HG03565 (cell line): ENCODE data around the gene CELA1.

Source experiments
- ATAC-seq: cut with Tn5 transposase; IDR thresholded peaks from one replicate; pipeline ENCODE4 v1.9.1; 2021; ENCODE audit warnings: mild to moderate bottlenecking, moderate library complexity; ENCODE audit not compliant: unreplicated experiment

CELA1 gene

DNA sequence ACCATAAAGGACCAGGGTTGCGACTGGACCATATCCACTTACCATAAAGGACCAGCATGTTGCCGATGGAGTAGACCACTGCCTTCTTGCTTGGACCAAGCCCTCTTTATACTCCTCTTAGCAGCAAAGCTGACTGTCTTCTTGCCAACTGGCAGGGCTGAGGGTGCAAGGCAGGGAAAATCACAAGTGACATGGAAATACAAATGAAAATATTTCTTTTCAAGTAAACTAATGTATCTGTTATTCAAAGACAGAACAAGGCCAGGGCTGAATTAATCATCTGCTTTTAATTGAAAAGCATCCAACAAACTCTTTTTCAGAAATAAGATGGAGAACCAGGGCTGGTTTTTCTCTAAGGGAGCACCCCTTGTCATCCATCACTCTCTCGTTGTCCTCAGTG lies at the start of gene CELA1:
CELA1 (minus strand) TSS at position 99 of the 400 bp plus-strand sequence; CDS start at position 58, 41 bp downstream.
- no peak for ATAC-seq

- ATAC-seq: peak; percentile 38
Measured at GRCh38 chr12:51395283-51396230, 49.1 kb upstream of the CELA1 start.

DNA sequence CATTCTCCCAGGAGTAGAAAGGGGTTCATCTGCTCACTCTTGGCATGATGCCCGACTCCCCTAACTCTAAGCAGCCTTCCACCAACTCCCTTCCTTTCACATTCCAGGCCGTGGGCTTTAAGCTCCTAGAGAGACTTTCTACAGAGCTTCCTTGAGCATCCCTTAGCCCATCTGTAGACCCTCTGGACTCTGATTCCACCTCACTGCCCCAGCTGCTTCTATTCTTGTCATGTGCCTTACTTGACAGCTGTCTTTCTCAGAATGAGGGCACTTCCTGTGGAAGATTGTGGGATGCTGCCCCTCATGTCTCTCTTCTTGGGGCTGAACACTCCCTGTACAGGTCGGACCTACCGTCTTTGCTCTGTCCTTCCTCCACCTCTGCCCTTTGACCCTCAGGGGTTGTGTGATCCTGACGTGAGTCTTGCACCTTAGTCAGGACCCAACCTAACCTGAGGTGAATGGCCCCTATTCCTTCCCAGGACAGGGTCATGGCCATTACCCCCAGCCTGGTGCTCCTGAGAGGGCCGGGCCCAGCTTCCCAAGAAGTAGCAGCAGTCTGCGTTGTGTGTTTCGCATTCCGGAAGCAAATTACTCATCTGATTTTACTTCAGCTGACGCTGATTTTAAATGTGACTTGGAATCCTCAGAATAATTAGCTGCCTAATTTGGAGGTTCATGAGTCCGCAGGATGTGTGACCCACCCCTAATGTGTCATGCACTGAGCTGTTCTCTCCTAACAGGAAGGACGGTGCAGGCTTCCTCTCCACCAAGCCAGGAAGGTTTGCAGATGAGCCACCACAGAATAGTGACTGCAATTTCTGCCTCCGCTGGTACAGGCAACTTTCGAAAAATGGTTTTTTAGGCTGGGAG lies 47.4 kb upstream of the CELA1 start:
- no peak for ATAC-seq

DNA sequence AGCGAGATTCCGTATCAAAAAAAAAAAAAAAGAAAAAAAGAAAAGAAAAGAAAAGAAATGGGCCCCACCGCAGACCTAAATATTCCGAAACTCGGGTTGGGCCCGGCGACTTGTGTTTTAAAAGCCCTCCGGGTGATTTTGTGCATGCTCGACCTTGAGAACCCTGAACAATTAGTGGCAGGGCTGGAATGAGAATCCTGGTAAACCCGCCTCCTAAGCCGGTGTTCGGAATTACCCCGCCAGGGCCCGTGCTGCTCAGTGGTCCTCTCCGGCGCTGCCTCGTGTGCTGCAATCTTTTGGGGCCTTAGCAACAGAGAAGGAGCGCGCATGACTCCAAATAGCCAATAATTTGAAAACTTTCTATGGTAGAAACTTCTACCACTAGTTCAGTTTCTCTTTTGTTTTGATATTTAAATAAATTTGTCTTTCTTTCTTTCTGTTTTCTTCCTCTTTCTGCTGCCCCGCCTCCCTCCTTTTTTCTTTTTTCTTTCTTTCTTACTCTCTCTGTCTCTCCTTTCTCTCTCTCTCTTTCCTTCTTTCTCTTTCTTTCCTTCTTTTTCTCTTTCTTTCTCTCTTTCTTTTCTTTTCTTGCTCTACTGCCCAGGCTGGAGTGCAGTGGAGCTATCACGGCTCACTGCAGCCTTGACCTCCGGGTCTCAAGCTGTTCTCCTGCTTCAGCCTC lies 46.2 kb upstream of the CELA1 start:
- peak; percentile 28 for ATAC-seq

DNA sequence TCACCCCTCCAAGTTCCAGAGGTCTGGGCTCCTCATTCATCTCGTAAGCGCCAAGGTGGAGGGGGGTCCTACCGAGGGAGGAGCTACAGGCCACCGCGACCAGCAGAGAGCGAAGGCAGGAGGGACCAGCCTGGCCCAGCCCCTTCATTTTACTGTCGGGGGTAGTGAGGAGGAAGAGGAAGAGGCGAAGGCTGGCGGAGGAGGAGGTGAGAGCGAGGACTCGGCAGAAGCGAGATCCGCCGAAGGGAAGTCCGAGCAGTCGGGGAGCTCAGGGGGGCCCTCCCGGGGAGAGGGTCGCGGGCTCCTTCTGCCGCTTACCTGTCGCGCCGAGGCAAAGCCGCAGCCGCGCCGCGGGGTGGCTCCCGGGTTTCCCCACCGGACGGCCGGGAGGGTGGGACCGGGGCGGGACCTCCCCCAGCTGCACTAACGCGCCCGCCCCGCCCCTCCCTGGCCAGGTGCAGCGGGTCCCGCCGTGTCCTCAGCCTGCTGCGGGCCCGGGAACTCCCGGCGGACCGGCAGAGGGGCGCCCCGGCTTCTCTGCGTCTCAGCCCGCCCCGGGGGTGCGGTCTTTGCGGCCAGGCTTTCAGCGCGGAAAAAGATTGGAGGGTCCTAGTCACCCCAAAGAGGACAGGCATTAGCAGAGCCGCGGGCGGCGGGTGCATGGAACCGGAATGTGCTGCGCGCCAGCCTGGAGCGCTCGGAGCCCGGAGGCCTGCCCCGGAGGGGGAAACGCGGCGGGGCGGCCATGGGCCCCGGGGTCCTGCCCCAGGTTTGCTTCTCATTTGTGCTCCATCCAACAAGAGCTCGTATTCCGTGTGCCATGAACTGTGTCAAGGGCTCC lies 45.0 kb upstream of the CELA1 start, which contains the start of gene GALNT6:
GALNT6 (minus strand) TSS at position 124 of the 841 bp plus-strand sequence. CDS start 11,625 bp downstream, outside the sequence.
- ATAC-seq: no peak

GRCh38 chr12:51390891-51391282 lies 44.4 kb upstream of the CELA1 start:
- no peak for ATAC-seq

- no peak for ATAC-seq
Measured at GRCh38 chr12:51390457-51390856, 44.0 kb upstream of the CELA1 start.

DNA sequence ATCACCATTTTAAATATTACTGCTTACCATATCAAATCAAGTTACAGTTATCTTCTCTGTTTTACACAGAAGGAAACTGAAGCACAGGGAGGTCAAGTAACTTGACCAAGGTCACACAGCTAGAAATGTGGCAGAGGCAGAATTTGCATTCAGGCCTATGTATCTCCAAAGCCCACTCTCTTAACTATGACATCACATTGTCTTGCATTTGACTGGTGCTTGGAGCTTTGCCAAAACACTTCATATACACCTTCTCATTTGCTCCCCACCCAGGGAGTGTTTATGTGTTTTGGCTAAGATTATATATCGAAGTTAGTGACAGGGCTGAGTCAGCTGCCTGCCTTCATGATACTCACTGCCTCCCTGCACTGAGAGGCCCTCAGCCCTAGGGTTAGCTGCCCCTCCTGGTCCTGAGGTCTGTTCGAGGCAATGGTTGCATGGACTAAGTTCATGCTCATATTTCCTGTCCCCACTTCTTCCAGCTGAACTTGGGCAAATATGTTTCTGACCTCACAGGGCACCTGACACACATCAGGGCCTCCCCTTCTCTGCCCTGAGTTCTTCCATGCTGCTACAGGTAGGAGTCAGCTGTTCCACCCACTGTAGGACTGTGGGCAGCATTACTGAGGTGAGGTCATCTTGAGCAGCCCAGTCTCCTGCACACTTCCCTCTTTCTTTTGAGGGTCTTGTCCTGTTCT lies 43.0 kb upstream of the CELA1 start:
- no peak for ATAC-seq

DNA sequence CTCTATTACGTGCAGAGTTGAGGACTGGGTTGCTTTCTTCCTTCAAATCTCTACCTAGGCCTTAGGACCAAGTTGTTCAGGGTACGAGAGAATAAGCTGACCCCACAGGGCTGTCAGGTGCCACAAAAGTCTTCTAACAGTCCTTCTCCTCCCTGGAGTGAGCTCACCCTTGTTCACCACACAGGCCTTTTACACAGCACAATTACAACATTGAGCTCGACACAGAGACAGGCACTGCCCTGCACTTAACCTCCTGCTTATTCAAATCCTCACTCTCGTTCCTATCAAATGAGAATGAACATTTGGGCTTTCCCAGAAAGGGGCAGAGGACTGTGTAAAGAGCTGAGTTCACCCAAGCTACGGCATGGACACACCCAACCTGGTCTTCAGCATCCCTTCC lies 42.4 kb upstream of the CELA1 start:
- no peak for ATAC-seq

DNA sequence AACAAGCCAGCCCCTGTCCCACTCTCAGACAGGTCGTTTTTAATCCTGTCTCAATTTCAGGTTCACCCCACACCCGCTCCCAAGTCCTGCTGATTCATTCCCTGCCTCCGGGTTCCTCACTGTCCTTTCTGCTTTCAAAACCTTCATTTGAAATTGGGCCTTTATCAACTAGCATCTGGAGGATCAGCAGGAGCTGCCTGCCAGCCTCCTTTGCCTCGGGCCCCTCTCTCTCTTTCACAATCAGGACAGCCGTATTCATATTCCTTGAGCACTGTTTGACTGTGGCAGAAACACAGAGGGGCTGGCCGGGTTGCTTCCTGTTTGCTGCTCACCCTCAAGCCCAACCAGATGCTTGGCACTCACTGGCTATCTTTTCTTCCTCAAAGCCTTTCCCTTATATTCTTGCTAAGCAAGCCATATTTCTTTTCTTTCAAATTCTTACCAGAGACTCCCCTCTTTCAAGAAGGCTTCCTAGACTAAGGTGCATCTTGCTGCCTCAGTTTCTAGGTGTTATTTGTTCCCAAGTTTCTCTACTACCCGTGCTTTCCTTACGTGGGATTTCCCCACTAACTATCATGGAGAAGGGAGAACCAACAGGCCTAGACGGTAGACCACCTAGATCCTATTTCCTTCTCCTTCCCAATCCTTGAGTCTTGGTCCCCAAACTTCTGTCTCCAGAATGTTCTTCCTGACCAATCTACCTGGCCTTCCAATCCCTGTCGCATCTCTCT lies 41.8 kb upstream of the CELA1 start:
- no peak for ATAC-seq

GRCh38 chr12:51386351-51386750 lies 39.9 kb upstream of the CELA1 start:
- no peak for ATAC-seq

GRCh38 chr12:51383269-51383905 lies 36.9 kb upstream of the CELA1 start:
- no peak for ATAC-seq

- no peak for ATAC-seq
Measured at GRCh38 chr12:51382173-51382572, 35.7 kb upstream of the CELA1 start.

GRCh38 chr12:51381226-51382079 lies 35.0 kb upstream of the CELA1 start:
- no peak for ATAC-seq

DNA sequence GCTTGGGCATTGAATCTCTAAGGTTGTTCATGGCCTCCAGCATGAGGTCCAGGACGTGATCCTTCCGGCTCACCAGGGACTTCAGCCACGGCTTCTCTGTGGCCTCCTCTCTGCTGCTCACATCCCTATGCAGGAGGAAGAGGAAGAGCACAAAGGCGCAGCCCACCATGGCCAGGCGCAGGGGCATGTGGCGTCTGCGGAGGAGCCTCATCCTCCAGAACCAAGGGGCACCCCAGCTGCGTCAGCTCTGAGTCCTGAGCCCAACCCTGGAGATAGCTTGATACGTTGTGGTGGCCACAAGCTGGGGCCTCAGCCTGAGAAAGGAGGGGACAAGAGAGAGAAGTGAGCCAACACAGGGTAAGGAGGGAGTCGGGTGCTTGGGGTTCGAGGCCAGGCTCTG lies 33.1 kb upstream of the CELA1 start:
- ATAC-seq: no peak

- ATAC-seq: no peak
Measured at GRCh38 chr12:51378749-51379148, 32.3 kb upstream of the CELA1 start.
